GM18517 (cell line): Measurements from ENCODE around the gene ESR2.
A peak's percentile ranks its signal among the peaks of the same experiment; 100 is the strongest.

Experiments
- ATAC-seq: cut with Tn5 transposase; IDR thresholded peaks from one replicate; pipeline ENCODE4 v1.9.1; 2021; ENCODE audit warnings: mild to moderate bottlenecking, moderate library complexity; ENCODE audit not compliant: unreplicated experiment

Gene ESR2

GRCh38 chr14:64266239-64266638 is 27.9 kb downstream of the ESR2 start:
- ATAC-seq = no peak

- no peak for ATAC-seq
These were observed 28.9 kb downstream of the ESR2 start for GRCh38 chr14:64265222-64265621.

- ATAC-seq = no peak
These were observed 33.8 kb downstream of the ESR2 start for GRCh38 chr14:64260418-64260817.

- ATAC-seq = no peak
These were observed 38.4 kb downstream of the ESR2 start for GRCh38 chr14:64255756-64256155.

GRCh38 chr14:64253672-64254071 is 40.5 kb downstream of the ESR2 start:
- no peak for ATAC-seq

- no peak for ATAC-seq
These were observed 44.8 kb downstream of the ESR2 start for GRCh38 chr14:64249363-64249762.

GRCh38 chr14:64248689-64249088 is 45.5 kb downstream of the ESR2 start:
- ATAC-seq = no peak

GRCh38 chr14:64247195-64247594 is 47.0 kb downstream of the ESR2 start:
- ATAC-seq = no peak

- no peak for ATAC-seq
These were observed 47.5 kb downstream of the ESR2 start for GRCh38 chr14:64246688-64247087.

GRCh38 chr14:64245491-64245890 is 48.7 kb downstream of the ESR2 start:
- no peak for ATAC-seq

GRCh38 chr14:64244279-64244678 is 49.9 kb downstream of the ESR2 start:
- no peak for ATAC-seq

GRCh38 chr14:64238631-64239030 is 55.5 kb downstream of the ESR2 start:
- no peak for ATAC-seq

- no peak for ATAC-seq
These were observed 56.1 kb downstream of the ESR2 start for GRCh38 chr14:64238049-64238448.

GRCh38 chr14:64235652-64236640 is 58.2 kb downstream of the ESR2 start:
- ATAC-seq = peak; percentile 75

GRCh38 chr14:64234877-64235651 is 59.1 kb downstream of the ESR2 start:
- ATAC-seq = no peak

GRCh38 chr14:64233531-64234190 is 60.5 kb downstream of the ESR2 start:
- ATAC-seq = no peak

GRCh38 chr14:64232944-64233343 is 61.2 kb downstream of the ESR2 start:
- no peak for ATAC-seq

GRCh38 chr14:64232095-64232838 is 61.9 kb downstream of the ESR2 start:
- ATAC-seq = peak; percentile 22

- ATAC-seq = no peak
These were observed 64.7 kb downstream of the ESR2 start for GRCh38 chr14:64229489-64229888.

- ATAC-seq = no peak
These were observed 66.3 kb downstream of the ESR2 start for GRCh38 chr14:64227856-64228255.
